Measurements from ENCODE around the gene KRTAP4-16.
"Not testable (repeated sequence)": the region's sequence is repeated elsewhere in the genome, so short reads cannot be mapped to it uniquely, and the experiment has no call there.

The KRTAP4-16 gene

DNA sequence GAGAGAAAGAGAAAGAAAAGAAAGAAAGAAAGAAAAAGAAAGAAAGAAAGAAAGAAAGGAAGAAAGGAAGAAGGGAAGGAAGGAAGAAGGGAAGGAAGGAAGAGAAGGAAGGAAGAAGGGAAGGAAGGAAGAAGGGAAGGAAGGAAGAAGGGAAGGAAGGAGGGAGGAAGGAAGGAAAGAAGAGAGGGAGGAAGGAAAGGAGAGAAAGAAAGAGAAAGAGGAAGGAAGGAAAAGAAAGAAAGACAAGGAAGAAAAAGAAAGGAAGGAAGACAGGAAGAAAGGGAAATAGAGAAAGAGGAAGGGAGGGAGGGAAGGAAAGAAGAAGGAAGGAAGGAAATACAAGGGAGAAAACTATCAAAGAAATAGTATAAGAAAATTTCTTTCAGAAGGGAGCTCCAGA, 25.2 kb downstream of the KRTAP4-16 start:
- DNase-seq (ENCODE audit: low read depth, low spot score), result no peak

DNA sequence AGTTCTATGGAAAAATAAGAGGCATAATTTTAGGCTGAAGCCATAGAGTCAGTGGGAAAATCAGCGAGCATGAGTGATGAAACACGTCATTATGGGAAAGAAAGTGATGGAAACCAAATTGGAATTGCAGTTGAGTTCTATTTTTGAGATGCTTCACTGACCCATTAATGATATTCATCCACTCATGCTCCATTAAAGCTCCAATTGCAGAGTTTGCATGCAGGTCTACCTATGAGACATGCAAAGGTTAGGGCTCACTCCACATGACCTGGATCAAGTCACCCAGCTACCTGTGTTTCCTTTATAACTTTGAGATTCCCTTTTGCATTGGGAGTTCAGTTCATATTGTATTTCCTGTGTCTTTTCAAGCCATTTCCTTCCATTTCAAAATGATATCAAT, 28.3 kb downstream of the KRTAP4-16 start:
- DNase-seq (ENCODE audit: low read depth, low spot score), result no peak

DNA sequence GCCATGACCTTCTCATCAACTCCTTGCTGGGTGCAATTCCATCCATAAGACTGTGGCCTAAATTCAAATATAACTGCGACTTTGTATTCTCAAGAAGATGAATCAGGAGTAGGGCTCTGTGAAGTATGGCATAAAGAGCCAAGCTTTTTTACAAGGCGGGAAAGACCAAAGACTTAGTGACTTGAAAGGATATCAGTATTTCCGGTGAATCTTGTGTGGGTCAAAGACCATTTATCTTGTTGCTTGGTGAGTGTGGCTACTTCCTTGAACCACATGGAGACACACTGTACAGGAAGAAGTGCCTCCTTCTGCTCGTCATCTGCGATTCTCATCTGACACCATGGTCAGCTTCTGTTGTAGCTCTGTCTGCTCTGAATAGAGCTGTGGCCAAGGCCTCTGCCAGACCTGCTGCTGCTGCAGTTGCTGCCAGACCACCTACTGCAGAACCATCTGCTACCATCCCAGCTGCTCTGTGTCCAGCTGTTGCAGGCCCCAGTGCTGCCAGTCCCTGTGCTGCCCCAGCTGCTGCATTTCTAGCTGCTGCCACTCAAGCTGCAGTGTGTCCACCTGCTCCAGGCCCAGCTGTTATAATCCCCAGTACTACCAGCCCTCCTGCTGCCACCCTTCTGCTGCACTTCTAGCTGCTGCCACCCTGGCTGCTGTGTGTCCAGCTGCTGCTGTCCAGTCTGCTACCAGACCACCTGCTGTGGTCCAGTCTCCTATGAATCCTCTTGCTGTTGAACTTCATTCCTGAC, 30.2 kb downstream of the KRTAP4-16 start:
- DNase-seq (ENCODE audit: low read depth, low spot score), result no peak

DNA sequence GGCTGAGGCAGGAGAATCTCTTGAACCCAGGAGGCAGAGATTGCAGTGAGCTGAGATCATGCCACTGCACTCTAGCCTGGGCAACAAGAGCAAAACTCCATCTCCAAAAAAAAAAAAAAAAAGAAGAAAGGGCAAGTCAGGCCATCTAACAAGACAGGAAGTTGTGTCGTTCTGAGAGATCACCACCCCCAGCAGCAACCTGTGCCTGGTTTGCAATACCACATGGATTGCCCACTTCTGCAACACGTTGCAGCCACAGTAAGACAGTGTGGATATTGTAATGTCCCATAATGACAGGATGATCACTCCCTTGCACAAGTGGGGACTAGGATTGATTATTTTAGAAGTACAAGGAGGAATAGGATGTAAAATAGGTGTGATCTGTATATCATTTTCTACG, 33.0 kb downstream of the KRTAP4-16 start:
- DNase-seq (ENCODE audit: low read depth, low spot score), result no peak

DNA sequence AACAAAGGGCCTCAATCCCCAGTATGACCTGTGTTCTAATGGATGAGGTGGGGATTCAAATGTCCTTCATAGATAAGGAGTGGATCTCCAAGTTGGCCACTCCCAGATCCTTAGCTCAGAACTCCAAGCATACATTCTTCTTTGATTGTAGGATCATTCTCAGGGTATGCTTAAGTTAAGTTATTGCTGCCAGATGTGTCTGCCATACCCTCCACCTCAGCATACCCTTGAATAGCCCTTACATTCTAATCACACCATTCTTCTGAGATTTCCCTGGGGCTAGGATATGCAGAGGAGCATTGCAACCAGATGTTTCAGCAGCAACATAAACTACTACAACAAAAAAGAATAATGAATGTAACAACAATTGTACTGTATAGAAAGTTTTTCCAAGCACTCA, 34.7 kb downstream of the KRTAP4-16 start:
- no peak for DNase-seq (ENCODE audit: low read depth, low spot score)

DNA sequence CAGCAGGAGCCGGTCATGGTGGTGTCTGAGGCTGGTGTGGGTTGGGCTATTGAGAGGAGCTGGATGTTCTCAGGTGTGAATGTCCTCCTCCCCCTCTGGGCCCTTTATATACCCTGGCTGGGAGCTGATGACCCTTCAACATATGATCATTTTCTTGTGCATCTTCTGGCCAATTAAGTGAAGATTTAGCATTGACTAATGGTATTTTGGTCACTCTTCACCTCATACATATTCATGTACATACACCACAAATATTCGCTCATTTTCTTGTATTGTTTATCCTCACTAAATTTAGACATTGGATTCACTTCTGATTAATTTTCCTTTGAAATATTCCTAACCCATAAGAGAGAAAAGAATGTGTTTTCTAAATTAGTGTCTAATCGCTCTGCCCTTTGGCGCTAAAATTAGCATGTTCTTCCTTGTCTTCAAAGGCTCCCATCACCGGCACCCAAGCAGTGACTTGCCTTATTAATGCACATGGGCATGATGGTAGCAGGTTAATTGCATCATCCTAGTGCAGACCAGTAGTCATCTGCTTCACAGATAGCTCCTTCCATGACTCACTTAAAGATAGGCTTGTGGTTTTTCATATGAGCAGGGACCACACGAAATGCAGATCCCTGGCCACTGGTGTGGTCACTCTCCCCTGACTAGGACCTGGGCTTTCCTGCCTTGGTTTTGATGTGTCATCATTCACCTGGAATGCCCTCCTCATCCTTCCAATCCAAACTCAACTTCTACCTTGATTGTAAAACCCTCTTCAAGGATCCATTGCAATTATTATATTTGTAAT, 36.0 kb downstream of the KRTAP4-16 start, which contains the start of gene KRTAP2-4:
KRTAP2-4 (minus strand) TSS at position 51 of the 796 bp plus-strand sequence; CDS start at position 17, 34 bp downstream.
- no peak for DNase-seq (ENCODE audit: low read depth, low spot score)

DNA sequence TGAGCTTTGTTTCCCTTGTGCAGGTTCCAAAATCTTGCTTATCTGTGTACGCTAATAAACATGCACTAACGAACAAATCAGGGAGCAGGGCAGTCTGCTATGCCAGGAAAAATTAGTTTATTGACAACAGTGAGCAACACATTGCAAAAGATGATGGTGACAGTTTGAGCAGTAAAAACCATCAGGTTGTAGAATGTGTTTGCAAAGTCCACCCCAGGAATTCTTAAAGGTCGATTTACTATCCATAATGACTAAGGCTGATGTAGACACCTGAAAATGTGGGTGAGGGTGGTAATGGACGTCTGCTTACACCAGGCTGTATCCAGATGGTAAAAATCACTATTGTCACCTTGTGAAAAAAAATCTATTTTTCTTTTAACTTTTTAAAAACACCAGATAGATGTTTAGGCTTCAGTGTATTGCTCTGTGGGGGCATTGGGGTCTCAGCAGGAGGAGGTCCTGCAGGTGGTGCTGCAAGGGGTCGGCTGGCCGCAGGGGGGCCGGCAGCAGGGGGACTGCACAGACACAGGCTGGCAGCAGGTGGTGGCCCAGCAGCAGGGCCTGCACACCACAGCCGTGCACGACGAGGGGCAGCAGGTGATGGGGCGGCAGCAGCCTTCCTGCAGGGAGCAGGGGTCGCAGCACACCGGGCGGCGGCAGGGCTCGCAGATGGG, 36.9 kb downstream of the KRTAP4-16 start:
- DNase-seq (ENCODE audit: low read depth, low spot score), result not testable (repeated sequence)

DNA sequence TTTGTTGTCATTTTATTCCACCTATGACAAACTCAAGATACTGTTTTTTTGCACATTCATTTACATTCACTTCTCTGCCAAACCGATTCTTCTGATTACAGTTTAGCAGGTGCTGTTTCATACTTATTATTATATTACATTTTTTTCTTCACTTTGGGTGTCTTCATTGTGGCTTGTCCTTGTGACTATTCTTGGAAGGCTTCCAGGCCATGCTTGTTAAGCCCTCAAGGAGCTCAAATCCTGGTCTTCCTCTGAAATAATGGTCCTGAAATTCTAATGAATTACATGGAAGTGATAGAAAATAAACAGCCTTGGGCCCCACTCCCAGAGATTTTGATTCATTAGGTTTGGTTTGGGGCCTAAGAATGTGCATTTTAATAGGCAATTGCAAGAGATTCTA, 37.7 kb downstream of the KRTAP4-16 start:
- DNase-seq (ENCODE audit: low read depth, low spot score), result no peak

DNA sequence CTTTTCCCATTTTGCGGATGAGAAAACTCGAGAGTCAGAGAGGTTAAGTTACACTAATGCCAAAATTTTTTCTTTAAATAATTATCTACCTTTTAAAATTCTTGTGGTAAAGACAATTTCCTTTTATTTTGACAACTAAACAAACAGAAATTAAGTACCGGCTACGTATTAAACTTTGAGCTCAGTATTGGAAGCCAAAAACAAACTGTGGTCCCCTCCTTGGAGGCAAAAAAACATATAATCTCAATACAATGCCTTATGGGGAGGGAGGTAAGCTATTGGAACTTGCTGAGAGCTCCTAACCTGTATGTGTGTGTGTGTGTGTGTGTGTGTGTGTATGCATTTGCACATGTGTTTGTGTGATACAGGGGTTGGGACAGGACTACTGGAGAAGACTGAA, 38.6 kb downstream of the KRTAP4-16 start:
- DNase-seq (ENCODE audit: low read depth, low spot score), result no peak

DNA sequence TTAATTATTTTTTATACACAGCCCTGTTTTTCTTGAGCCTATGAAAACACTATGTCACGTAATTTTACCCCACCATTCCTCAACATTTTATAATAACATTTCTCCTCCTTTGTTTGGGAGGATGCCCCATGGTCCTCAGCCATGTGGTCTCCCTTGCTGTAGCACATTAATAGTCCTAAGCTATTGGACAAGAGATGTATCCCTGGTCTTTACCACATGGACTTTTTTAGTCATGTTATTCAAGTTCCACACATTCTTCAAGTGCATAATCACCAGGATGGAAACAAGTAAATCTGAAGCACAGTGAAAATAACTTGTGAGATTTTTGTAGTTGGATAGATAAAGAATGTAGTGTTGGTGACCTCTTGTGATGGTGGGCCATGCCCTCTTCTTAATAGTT, 40.0 kb downstream of the KRTAP4-16 start:
- DNase-seq (ENCODE audit: low read depth, low spot score), result no peak

DNA sequence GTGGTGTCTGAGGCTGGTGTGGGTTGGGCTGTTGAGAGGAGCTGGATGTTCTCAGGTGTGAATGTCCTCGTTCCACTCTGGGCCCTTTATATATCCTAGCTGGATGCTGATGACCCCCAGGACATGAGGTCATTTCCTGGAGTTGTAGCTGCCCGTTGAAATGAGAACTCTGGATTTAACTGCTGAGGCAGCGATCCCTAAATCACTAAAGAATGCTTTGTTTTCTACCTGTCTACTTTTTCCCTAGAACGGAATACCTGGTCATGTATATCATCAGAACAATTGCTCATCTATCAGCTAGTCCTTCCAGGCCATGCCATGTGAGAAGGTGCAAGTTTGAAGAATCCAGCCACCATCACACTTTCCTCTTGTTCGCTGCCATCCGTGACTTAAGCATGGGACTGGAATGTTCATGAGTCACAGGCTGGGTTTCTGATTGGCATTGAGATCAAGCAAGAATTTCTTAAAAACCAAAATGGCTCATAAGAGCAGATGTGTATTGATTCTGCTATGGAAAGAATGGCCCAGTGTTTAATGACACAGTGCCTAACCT, 41.9 kb downstream of the KRTAP4-16 start, which contains the start of gene KRTAP2-3:
KRTAP2-3 (minus strand) TSS at position 63 of the 553 bp plus-strand sequence. CDS start 64 bp downstream, outside the sequence.
- no peak for DNase-seq (ENCODE audit: low read depth, low spot score)

DNA sequence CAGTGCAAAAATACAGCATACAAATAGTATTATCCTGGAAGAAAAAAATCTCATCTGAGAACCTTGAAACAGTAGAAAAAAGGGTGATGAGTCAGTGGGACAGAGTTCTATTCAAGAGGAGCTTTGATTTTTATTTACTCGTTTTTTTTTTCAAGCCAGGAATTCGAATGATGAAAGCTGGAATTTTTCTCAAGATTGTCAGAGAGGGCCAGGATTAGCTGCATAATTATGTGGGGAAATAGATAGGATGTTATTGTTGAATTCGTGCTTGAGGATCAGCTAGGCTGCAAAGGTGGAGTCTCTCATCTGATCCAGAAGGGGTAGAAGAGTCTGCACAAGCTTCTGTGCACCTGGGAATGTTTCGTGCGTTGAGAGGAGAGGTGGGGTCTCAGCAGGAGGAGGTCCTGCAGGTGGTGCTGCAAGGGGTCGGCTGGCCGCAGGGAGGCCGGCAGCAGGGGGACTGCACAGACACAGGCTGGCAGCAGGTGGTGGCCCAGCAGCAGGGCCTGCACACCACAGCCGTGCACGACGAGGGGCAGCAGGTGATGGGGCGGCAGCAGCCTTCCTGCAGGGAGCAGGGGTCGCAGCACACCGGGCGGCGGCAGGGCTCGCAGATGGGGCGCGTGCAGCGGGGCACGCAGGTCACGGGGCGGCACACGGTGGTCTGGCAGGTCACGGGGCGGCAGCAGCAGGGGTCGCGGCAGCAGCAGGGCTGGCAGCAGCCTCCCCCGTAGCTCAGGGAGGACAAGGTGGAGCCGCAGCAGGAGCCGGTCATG, 42.5 kb downstream of the KRTAP4-16 start:
- DNase-seq (ENCODE audit: low read depth, low spot score), result not testable (repeated sequence)

DNA sequence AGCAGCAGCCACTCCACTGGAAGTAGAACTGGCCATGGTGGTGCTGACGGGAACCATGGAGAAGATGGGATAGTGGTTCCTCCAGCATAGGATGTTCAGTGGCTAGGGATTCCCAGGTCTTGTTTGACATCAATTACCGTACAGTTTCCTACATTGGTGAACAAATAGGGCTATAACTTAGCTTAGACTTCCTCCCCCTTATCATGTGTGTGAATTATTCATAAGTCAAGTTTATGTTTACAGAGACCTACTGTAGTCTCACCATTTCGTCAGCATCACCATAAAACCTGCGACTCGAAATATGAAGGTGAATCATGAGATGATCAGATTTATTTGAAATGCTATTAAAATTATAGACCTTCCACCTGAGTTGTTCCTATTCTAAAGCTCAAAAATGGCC, 43.3 kb downstream of the KRTAP4-16 start:
- DNase-seq (ENCODE audit: low read depth, low spot score), result no peak

DNA sequence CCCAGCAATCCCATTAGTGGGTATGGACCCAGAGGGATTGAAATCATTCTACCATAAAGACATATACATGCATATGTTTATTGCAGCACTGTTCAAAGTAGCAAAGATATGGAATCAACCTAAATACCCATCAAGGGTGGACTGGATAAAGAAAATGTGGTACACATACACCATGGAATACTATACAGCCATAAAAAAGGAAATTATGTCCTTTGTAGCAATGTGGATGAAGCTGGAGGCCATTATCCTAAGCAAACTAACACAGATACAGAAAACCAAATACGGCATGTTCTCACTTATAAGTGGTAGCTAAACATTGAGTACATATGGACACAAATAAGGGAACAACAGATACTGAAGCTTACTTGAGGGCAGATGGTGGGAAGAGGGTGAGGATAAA, 44.5 kb downstream of the KRTAP4-16 start:
- DNase-seq (ENCODE audit: low read depth, low spot score), result no peak

DNA sequence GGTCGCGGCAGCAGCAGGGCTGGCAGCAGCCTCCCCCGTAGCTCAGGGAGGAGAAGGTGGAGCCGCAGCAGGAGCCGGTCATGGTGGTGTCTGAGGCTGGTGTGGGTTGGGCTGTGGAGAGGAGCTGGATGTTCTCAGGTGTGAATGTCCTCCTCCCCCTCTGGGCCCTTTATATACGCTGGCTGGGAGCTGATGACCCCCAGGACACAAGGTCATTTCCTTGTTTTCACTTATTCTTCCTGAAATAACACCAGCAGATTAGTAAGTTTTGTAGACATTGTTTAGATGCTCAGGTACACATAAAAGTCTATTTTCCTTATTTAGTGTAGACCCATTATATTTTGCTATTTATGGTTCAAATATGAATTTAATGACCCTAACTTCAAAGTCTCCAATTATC, 46.9 kb downstream of the KRTAP4-16 start, which contains the start of gene KRTAP2-2:
KRTAP2-2 (minus strand) TSS at position 101 of the 400 bp plus-strand sequence; CDS start at position 82, 19 bp downstream.
- not testable (repeated sequence) for DNase-seq (ENCODE audit: low read depth, low spot score)

DNA sequence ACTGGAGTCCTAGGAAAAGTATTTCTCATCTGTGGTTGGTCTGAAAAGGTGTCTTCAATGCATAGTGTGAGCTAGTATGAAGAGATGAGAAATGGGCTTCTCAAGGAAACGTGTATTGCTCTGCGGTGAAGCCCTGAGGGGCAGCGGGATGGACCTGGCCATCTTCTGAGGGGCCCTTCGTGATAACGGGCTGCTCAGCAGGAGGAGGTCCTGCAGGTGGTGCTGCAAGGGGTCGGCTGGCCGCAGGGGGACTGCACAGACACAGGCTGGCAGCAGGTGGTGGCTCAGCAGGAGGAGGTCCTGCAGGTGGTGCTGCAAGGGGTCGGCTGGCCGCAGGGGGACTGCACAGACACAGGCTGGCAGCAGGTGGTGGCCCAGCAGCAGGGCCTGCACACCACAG, 47.5 kb downstream of the KRTAP4-16 start:
- not testable (repeated sequence) for DNase-seq (ENCODE audit: low read depth, low spot score)

DNA sequence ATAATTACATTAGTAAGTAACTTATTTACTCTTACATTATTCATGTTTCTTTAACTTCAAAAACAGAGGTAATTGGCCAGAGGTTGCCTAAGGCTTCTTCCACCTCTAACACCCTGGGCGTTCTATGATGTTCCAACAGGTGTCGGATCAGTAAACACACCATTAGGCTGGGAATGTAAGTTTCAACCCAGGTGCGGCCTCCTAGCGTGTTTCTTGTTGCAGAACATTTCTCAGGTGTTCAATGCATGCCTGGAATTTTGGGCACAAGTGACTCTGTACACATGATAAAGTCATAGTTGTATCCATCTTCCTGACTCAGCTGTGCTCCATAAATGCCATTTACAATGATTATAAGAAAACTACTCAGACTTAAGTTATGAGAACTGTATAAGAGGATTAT, 48.0 kb downstream of the KRTAP4-16 start:
- DNase-seq (ENCODE audit: low read depth, low spot score), result no peak

DNA sequence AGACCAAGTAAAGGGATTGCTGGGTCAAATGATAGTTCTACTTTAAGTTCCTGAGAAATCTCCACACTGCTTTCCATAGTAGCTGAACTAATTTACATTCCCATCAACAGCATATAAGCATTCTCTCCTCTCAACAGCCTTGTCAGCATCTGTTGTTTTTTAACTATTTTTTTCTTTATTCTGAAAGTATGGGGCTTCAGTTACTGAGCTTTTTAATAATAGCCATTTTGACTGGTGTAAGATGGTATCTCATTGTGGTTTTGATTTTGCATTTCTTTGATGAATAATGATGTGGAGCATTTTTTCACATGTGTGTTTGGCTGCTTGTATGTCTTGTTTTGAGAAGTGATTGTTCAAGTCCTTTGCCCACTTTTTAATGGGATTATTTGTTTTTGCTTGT, 49.4 kb downstream of the KRTAP4-16 start:
- DNase-seq (ENCODE audit: low read depth, low spot score), result no peak

All from ELF-1 (cell line).